ENCODE data around the gene NFKBIE.
"Not testable (repeated sequence)": the region's sequence is repeated elsewhere in the genome, so short reads cannot be mapped to it uniquely, and the experiment has no call there.

Gene NFKBIE, protein sequence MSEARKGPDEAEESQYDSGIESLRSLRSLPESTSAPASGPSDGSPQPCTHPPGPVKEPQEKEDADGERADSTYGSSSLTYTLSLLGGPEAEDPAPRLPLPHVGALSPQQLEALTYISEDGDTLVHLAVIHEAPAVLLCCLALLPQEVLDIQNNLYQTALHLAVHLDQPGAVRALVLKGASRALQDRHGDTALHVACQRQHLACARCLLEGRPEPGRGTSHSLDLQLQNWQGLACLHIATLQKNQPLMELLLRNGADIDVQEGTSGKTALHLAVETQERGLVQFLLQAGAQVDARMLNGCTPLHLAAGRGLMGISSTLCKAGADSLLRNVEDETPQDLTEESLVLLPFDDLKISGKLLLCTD

DNA sequence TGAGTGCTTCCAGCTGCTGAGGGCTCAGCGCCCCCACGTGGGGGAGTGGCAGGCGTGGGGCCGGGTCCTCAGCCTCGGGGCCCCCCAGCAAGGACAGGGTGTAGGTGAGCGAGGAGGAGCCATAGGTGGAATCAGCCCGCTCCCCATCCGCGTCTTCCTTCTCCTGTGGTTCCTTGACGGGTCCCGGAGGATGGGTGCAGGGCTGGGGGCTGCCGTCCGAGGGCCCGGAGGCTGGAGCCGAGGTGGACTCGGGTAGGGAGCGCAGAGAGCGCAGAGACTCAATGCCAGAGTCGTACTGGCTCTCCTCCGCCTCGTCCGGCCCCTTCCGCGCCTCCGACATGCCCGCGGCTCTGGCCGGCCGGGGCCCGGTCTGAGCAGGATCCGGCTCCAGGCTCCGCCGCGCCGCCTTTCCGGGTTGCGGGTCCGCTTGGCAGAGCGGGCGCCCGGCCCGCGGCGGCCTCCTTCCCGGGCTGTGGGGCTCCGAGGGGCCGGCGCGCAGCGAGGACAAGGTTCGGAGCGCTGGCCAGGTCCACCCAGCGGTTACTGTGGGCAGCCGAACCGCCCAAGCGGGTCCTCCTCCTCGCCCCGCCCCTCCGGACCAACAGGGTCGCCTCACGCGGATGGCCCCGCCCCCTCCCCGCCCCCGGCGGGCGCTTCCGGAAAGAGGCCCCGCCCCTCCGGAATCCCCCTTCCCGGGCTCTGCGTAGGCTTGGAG, at the start of gene NFKBIE:
Gene NFKBIE, minus strand, starts transcription at position 545 of the 715 bp plus-strand sequence. Its CDS starts 205 bp downstream, at position 340.
- DNase-seq (ENCODE audit: low spot score): peak; percentile 95

DNA sequence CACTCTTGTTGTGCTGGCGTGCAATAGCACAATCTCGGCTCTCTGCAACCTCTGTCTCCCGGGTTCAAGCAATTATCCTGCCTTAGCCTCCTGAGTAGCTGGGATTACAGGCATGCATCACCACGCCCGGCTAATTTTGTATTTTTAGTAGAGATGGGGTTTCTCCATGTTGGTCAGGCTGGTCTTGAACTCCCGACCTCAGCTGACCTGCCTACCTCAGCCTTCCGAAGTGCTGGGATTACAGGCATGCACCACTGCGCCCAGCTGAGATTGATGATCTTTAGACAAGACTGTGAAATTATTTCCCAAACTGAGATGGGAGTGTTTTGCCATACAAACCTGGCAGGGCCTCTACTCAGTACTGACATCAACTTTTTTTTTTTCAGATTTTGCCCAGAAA, 49.3 kb upstream of the NFKBIE start:
- not testable (repeated sequence) for DNase-seq (ENCODE audit: low spot score)

DNA sequence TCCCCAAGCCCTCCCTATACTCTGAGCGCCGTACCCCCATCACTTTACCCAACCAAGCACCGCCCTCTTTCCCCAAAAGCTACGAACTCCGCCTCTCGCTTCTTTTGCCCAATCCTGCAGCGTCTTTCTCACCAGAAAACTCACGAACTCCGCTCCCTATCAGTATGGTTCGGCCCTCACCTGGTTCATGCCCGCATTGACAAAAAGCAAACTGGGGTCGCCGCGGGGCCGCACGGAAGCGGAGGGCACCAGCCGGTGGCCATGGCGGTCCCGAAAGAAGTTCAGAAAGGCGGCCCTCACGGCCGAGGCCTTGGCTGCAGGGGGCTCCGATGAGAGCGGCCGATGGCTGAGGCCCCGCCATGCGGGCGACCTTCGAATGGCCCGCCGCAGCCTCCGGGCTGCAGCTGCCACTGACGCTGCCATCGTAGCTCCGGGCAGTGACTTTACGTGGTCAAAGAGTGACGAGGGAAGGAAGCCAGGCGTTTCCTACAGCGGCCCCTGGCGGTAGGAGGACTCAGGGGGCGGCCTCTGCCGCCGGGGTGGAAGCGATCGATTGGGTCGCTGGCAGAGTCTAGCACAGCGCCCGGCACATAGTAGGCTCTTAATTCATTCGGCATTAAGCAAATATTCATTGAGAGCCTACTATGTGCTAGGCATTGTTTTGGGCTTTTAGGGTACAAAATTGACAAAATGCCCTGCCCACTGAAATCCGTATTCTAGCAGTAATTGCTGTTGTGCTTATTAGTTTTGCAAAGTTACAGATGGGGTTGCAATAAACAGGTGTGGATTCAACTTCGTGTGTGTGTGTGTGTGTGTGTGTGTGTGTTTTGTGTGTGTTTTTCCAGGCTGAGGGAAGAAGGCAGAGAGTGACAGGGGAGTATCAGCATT, 47.8 kb upstream of the NFKBIE start, which contains the start of gene AARS2:
Gene AARS2, minus strand, starts transcription at position 447 of the 888 bp plus-strand sequence. Its CDS starts 24 bp downstream, at position 423.
- DNase-seq (ENCODE audit: low spot score): peak; percentile 93

DNA sequence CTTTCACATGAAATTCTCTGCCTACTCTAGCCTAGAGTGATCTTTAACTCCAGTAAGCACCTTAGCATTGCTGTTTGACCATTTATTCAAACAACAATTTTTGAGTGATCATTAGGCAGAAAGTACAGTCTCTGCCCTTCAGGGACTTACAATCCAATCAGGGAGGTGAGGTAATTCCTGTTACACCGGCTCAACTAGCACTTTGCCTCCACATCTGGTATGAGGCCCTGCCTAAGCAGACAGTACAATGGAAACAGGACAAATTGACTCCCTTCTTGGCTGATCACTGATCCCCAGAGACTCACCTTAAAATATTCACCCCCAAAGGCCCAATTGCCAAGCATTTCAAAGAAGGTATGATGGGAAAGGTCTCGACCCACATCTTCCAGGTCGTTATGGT, 46.4 kb upstream of the NFKBIE start:
- no peak for DNase-seq (ENCODE audit: low spot score)

DNA sequence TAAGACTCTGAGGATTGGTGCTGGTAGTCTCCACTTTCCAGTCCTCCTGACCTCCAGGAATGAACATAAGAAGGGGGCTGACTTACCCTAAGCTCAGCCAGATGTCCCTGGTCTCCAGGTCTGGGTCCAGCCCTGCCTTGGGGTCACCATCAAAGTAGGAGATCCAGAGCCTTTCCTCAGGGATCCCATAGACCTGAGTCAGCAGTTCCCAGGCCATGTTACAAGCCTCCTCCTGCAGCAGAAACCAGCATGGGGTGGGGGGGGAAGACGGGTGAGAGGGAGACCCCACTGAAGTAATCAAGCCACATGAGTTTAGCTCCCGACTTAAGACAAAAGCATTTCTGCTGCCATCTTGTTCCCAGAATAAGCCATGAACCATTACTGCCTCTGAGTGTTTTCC, 46.0 kb upstream of the NFKBIE start:
- no peak for DNase-seq (ENCODE audit: low spot score)

DNA sequence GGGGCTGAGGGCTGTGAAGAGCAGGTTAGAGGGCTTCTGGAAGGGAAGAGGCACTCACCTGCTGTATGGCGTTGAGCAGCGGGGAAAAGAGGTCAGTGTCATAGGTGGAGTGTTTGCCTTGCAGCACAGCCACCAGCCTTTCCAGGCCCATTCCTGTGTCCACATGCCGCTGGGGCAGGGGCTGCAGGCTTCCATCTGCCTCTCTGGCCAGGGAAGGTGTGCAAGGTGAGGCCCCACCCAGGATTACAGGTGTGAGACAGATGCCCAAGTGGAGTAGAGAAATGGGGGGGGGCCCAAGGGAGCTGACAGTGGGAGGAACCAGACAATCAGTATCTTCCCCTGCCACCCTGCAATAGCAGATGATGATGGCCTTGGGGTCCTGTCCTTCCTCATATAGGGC, 44.9 kb upstream of the NFKBIE start:
- no peak for DNase-seq (ENCODE audit: low spot score)

DNA sequence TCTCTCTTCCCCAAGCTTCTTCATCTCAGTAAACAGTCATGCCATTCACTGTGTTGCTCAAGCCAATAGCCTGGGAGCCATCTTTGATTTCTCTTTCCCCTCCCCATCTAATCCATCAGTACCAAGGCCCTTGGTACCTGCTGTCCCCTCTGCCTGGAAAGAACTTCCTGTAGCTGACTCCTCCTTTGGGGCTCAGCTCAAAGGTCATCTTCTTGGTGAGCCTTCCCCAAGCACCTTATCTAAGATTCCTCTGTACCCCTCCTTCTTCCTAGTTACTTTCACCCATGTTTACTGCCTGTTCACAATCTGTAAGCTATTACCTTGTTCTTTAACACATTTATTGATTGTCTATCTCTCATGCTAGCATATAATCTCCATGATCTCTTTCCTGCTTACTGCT, 44.3 kb upstream of the NFKBIE start:
- no peak for DNase-seq (ENCODE audit: low spot score)

DNA sequence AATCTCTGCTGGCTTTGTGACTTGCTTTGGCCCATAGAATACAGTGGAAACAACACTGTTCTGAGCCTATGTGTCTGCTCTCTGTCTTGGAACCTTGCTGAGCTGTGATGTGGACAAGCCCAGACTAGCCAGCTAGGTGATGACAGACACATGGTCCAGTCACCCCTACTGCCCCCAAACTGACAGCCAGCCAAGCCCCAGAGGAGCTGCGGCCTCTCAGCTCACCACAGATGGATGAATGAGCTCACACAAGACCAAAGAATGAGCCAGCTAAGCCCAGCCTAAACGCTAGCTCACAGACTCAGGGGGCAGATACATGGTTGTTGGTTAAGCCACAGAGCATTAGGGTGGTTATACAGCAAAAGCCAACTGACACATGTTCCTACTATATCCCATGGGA, 43.7 kb upstream of the NFKBIE start:
- no peak for DNase-seq (ENCODE audit: low spot score)

DNA sequence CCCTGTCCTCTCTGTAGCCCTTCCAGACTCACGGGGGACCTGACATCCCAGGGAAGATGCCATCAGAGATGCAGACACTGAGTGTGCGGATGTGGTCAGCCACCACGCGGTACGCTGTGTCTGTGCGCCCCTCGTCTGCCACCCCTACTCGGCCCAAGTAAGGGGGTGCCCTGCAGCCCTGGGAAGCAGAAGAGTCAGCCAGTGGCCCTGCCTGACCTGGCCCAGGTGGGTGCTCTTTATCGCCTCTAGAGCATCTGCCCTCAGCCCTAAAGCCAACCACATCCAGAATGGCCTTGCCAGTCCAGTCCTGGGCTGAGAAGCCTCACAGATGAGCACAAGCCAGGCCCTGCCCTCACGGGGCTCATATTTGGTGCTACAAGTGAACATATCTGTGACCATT, 41.9 kb upstream of the NFKBIE start:
- DNase-seq (ENCODE audit: low spot score): no peak

DNA sequence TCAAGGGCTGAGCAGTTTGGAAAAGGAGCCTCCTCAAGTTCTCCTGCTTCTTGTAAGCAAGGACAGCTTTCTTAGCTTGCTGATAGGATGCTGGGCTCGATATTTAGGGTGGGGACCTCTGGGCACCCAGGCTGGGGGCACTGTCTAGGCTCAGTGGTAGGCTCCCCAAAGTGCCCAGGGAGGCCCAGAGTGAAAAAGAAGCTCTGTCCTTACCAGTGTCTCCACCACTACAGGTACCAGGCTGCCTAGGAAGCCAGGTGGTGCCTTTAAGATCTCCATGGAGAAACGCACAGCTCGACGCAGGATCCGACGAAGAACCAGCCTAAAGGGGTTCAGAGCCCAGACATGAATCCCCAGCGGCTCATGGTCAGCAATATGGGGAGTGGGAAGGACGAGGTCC, 41.4 kb upstream of the NFKBIE start:
- no peak for DNase-seq (ENCODE audit: low spot score)

DNA sequence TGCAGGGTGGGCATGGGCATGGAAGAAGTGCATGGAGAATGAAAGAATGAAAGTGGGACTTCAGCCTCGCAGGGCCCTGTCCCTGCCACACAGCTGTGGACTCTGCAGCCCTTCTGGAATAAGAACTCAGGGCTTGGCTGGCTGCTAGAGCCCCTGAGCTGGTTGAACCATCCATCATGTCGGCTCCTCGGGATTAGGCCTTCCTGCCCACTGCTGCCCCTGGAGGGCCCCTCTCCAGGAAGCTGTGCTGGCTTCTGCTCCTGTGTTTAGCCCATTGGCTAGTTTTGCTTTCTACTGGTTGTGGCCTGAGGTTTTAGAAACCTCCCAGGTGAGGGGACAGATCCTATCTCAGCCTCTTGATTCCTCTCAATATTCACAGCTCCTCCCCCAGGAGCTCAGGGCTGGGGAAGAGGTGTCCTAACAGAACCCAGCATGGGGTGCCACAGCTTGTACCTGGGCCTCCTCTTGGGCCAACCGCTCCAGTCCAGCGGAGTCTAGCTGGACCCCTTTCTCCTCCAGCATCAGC, 39.9 kb upstream of the NFKBIE start:
- DNase-seq (ENCODE audit: low spot score): no peak

DNA sequence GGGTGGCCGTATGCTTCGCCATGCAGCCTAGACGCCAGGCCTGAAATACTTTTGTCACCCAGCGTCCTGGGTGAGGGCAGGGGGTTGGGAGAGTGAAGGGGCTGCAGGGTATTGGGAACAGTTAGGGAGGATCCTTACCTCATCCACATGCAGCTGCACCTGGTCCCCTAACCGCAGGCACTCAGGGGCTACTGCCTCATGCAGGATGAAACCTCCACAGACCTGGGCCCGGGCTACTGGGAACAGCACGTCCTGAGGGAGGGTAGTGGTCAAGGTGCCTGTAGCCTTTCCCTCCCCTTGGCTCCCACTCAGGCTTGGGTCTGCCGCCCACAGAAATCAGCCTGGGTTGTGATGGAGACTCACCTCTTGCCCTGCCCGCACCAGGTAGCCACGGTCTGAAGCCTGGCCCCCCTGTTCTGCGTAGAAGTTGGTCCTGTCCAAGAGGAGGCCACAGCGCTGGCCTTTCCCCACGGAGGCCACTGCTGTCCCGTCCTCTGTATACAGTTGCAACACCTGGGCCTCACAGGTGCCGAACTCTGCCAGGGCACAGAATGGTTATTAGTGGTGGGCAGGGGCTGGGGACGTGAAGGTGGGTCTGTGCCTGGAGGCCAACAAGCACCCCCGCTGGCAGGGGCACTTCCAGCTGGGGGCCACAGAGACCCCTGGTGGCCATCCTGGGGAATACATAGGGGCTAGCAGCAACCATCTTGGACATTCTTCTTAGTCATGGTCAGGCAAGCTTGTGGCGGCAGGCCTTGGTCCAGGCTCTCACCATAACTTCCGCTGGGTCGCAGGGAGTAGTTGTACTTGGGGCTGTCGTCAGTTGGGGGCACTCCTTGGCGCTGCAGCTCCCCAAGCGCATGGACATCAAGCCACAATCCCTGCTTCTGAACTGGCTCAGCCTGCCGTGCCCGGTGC, 39.2 kb upstream of the NFKBIE start:
- peak; percentile 79 for DNase-seq (ENCODE audit: low spot score)

DNA sequence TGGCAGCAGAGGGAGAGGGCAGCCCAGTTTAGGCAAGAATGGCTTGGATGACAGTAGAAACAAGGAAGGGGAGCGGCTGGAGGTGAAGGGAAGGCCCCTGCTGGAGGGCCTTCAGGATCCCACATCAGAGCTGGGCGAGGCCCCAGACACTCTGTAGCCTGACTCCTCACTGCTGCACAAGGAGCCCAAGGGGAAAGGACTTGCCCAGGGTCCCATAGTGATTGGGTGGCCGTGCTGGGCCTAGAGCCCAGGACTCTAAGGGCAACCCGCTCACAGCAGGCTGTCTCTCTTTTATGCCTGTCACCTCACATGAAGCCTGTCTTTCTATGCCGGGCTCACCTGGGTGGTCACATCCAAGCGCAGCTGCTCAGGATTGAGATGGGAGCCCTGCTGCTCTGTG, 38.5 kb upstream of the NFKBIE start:
- DNase-seq (ENCODE audit: low spot score): no peak

DNA sequence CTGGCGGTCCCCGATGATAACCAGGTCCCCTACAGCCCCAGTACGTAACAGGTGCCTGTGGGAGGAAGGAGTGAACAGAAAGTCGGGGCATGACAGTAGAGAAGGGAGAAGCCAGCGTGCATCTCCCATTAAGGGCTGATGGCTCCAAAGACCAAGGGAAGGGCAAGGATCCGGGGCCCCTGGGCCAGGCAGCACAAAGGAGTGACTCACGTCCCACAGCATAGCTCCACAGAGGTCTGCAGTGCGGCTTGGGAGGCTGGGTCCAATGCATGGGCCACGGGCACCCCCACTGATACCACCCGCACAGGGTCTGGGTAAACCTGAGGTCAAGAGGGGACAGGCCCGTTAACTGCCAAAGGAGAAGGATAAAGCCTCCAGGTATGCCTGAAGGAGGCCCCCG, 37.5 kb upstream of the NFKBIE start:
- no peak for DNase-seq (ENCODE audit: low spot score)

DNA sequence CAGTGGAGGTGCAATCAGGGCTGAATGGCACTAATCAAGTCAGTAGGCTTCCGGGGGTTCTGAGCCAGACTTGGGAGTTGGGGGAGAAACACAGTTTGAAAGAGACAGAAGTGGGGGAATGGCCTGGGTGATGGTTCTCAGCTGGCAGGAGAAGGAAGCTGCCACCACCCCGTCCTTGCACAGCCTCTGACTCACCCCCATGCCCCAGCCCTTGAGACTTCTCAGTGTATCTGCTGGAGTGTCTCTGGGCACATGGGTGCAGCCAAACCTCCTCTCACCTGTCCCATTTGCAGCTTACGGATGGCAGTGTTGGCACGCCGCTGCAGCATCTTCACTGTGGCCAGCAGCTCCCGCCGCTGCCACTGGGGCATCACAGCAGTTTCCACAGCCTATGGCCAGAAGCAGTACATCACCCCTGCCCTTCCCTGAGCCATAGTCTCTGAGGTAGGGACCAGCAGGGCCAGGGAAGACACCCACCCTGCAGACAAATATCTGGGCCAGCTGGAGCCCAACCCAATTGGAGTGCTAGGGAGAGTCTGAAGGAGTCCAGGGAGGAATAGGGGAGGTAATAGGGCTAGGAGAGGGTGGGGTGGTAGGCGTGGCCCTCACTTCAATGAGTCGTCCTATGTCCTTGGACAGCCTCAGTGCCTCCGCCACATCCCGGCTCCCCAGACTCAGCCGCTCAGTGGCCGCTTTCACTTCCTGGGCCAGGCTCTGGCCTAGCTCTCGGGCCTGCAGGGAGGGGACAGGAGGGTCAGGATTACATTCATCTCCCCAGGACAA, 36.6 kb upstream of the NFKBIE start:
- no peak for DNase-seq (ENCODE audit: low spot score)

DNA sequence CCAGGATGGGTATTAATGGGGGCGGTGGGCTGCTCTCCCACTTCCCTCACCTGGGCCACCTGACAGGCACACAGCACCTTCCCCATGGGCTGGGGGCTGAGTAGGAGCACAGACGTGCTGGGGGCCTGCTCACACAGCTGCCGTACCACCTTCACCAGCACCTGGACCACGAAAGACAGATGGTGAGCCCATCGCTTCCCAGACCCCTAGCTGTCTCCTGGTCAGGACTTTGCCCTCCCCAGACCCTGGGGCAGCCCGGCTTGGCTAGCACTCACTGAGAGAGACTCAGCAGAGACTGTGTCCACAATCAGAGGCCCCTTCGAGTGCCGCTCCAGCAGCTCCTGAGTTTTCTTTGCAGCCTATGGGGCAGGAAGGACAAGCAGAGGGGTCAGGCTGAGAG, 35.8 kb upstream of the NFKBIE start:
- no peak for DNase-seq (ENCODE audit: low spot score)

DNA sequence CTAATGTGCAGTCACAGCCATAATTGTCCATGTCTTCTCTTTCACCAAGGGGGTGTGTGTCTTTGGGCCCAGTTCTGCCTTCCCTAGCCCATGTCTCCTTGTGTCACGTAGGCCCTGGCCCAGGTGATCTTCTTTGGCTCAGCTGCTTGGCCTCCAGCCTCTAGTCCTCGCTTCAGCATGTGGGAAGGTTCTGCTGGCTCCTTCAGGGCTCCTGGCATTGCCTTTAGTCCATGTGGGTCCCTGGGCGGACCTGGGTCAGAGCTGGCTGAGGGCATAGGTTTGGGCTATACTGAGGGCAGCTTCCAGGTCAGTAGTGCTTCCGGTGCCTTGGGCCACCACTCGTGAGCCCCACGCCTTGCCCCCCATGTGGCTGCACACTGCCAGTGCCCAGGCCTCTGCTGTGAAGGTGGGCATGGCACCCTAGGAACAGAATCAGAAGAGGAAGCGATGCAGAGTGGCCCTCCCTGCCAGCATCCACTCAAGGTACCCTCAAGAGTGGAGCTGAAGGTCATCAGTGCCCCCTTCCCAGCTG, 35.0 kb upstream of the NFKBIE start:
- DNase-seq (ENCODE audit: low spot score): no peak

DNA sequence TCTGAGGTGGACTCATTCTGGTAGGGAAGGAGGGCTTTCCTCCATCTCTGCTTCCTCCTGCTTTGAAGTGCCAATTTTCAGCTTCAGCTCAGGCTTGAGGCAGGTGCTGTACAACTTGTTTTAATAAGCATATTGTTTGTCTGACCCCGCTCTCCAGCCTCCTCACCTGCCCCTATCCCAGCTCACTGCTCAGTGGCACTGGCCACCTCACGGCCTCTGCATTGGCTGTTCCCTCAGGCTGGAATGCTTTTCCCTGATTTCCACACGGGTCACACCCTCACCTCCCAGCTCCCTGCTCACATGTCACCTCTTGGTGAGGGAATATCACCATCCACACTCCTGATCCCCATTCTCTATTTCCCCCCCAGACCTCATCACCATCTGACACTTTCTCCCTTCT, 33.5 kb upstream of the NFKBIE start:
- no peak for DNase-seq (ENCODE audit: low spot score)

DNA sequence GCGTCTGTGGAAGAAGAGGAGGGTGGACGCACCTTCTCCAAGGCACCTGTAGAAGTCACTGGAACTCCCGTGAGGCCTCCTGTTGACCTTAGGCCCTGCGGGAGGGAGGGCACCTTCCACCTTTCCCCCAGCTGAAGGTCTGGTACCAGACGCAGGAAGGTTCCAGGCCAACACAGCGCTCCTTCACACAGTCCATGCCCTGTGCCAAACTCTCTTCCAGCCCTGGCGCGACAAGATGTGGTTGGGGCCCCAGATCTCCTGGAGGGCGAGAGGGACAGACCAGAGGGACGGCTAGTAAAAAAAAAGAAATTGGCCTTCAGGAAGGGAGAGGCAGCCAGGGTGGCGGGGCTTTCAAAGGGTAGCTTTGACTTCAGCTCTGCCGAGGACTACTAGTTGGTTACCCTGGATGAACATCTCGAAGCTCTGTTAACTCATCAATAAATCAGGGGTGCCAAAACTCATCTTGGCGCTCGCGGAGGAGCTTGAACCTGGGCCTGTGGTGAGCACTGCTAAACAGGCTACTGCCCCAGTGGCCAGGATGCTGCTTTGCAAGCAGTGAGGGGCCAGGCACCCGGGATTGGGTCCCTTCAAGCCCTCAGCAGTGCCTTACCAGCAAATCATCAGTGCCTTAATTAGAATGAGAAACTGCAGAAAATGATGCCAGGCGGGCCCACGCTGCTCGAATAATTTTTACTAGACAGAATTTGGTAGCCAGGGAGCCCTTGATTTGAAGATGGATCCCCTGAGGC, 32.9 kb upstream of the NFKBIE start:
- DNase-seq (ENCODE audit: low spot score): no peak
